KMS-11 (cell line): ENCODE results near the gene SYT1.

Experiments
- H2AFZ ChIP-seq: fragments of 200-600 bp; sonication (generic); 2 replicates; pipeline ENCODE4 v1.6.1; 2016; ENCODE audit warnings: antibody characterized with exemption, mixed run types, low read depth
- H3K27ac ChIP-seq: fragments of 200-600 bp; sonication (generic); 2 replicates; pipeline ENCODE4 v1.6.1; 2016; ENCODE audit warnings: mild to moderate bottlenecking, mixed run types
- H3K27me3 ChIP-seq: fragments of 200-600 bp; sonication (generic); 2 replicates; pipeline ENCODE4 v1.6.1; 2017; ENCODE audit warnings: mild to moderate bottlenecking, low read depth, mixed run types, moderate library complexity; ENCODE audit not compliant: insufficient read depth
- H3K36me3 ChIP-seq: fragments of 200-600 bp; sonication (generic); 2 replicates; pipeline ENCODE4 v1.6.1; 2017; ENCODE audit warnings: mild to moderate bottlenecking, mixed run types; ENCODE audit not compliant: insufficient read depth
- H3K4me1 ChIP-seq: fragments of 200-600 bp; sonication (generic); 2 replicates; pipeline ENCODE4 v1.6.1; 2016; ENCODE audit warnings: mild to moderate bottlenecking, low read depth, mixed run types; ENCODE audit not compliant: poor library complexity, severe bottlenecking
- H3K4me2 ChIP-seq: fragments of 200-600 bp; sonication (generic); 2 replicates; pipeline ENCODE4 v1.7.0; 2016; ENCODE audit warnings: mild to moderate bottlenecking, mixed run types
- H3K4me3 ChIP-seq: fragments of 200-600 bp; sonication (generic); IDR thresholded peaks from 2 replicates; pipeline ENCODE4 v1.6.1; 2017; ENCODE audit warnings: low read depth, low read length, mixed read lengths; ENCODE audit not compliant: insufficient read depth
- H3K79me2 ChIP-seq: fragments of 200-600 bp; sonication (generic); 2 replicates; pipeline ENCODE4 v1.6.1; 2016; ENCODE audit warnings: low read depth, mixed run types; ENCODE audit not compliant: insufficient read depth
- H3K9ac ChIP-seq: fragments of 200-600 bp; sonication (generic); 2 replicates; pipeline ENCODE4 v1.6.1; 2016; ENCODE audit warnings: mild to moderate bottlenecking, mixed run types
- H4K20me1 ChIP-seq: fragments of 200-600 bp; sonication (generic); 2 replicates; pipeline ENCODE4 v1.6.1; 2016; ENCODE audit warnings: mild to moderate bottlenecking, mixed run types; ENCODE audit not compliant: insufficient read depth
- CTCF ChIP-seq: fragments of 200-600 bp; sonication (generic); conservative IDR thresholded peaks from 2 replicates; pipeline ENCODE4 v1.6.1; 2017; ENCODE audit warnings: low read depth, mild to moderate bottlenecking, antibody characterized with exemption, low read length, moderate library complexity, mixed read lengths

The SYT1 gene

GRCh38 chr12:79397609-79398008 is 533.0 kb downstream of the SYT1 start:
- Histone ChIP-seq H3K4me1 (no peaks in the 10 kb centered on the region), H2AFZ (no peak overlapping the region), H3K27ac (no peak overlapping the region), H3K79me2 (no peaks in the 10 kb centered on the region), H3K9ac (no peak overlapping the region), H3K4me3 (no peak overlapping the region), H4K20me1 (no peaks in the 10 kb centered on the region), H3K4me2 (no peak overlapping the region), H3K36me3 (no peaks in the 10 kb centered on the region), H3K27me3 (no peaks in the 10 kb centered on the region)
- no peak for TF ChIP-seq CTCF

GRCh38 chr12:79400481-79400880 is 535.9 kb downstream of the SYT1 start:
- Histone ChIP-seq H3K27me3 (no peaks in the 10 kb centered on the region), H2AFZ (no peak overlapping the region), H3K4me2 (no peak overlapping the region), H3K36me3 (no peaks in the 10 kb centered on the region), H4K20me1 (no peaks in the 10 kb centered on the region), H3K9ac (no peak overlapping the region), H3K4me3 (no peak overlapping the region), H3K27ac (no peak overlapping the region), H3K4me1 (no peaks in the 10 kb centered on the region), H3K79me2 (no peaks in the 10 kb centered on the region)
- TF ChIP-seq CTCF: no peak

- H3K4me2 ChIP-seq: no peak overlapping the region
- H4K20me1 ChIP-seq: no peaks in the 10 kb centered on the region
- H3K4me3 ChIP-seq: no peak overlapping the region
- no peak overlapping the region for H3K27ac ChIP-seq
- no peaks in the 10 kb centered on the region for H3K27me3 ChIP-seq
- H3K79me2 ChIP-seq: no peaks in the 10 kb centered on the region
- no peak overlapping the region for H2AFZ ChIP-seq
- H3K4me1 ChIP-seq: no peaks in the 10 kb centered on the region
- H3K9ac ChIP-seq: no peak overlapping the region
- no peak for TF ChIP-seq CTCF
- H3K36me3 ChIP-seq: no peaks in the 10 kb centered on the region
Measured at GRCh38 chr12:79402606-79403005, 538.0 kb downstream of the SYT1 start.

- Histone ChIP-seq H3K4me1 (peaks cover 9% of the 10 kb centered on the region), H3K27ac (no peak overlapping the region), H3K9ac (no peak overlapping the region), H3K79me2 (no peaks in the 10 kb centered on the region), H2AFZ (no peak overlapping the region), H3K4me2 (no peak overlapping the region), H4K20me1 (no peaks in the 10 kb centered on the region), H3K27me3 (no peaks in the 10 kb centered on the region), H3K4me3 (no peak overlapping the region), H3K36me3 (no peaks in the 10 kb centered on the region)
- no peak for TF ChIP-seq CTCF
Measured at GRCh38 chr12:79406993-79407392, 542.4 kb downstream of the SYT1 start.
